Body of pancreas (tissue), 4 donors: ENCODE results near the gene EHD3. TPM values are rescaled to one million over a fixed set of nuclear protein-coding genes. Genes with fewer than 3 reads are reported as not detected.
A peak's percentile ranks its signal among the peaks of the same experiment; 100 is the strongest.

Source experiments
- ATAC-seq: fragments of 150-250 bp; one replicate; pipeline ENCODE4 v1.9.1; 2016
- DNase-seq, 4 donors: peaks; one replicate each; pipeline ENCODE4 v3.0.0-alpha.2; 2019
- H3K27ac ChIP-seq, 4 donors: fragments of 200-600 bp; sonication (generic); 1 replicate in 3 of 4; 2 replicates in 1 of 4; pipeline versions ENCODE4 v1.5.1 to v1.6.1; 2016 to 2019; ENCODE audit warnings: mild to moderate bottlenecking in 1 of 4, mixed read lengths in 1 of 4, moderate library complexity in 1 of 4
- H3K27me3 ChIP-seq, 2 donors: fragments of 200-600 bp; sonication (generic); one replicate each; pipeline ENCODE4 v1.6.0; 2016; ENCODE audit warnings: mild to moderate bottlenecking in 1 of 2
- H3K36me3 ChIP-seq, 2 donors: fragments of 200-600 bp; sonication (generic); replicated peaks in 1 of 2; 2 replicates each; pipeline ENCODE4 v1.5.1; 2016; ENCODE audit warnings: low read depth in 2 of 2; ENCODE audit not compliant: insufficient read depth in 1 of 2
- H3K4me1 ChIP-seq: fragments of 200-600 bp; sonication (generic); one replicate; pipeline ENCODE4 v1.6.0; 2016
- H3K4me3 ChIP-seq, 2 donors: fragments of 200-600 bp; sonication (generic); 1 replicate in 1 of 2; 2 replicates in 1 of 2; pipeline ENCODE4 v1.5.1; 2016 to 2019
- H3K9me3 ChIP-seq, 3 donors: fragments of 200-600 bp; sonication (generic); 1 replicate in 2 of 3; 2 replicates in 1 of 3; pipeline ENCODE4 v1.5.1; 2016
- CTCF ChIP-seq, 7 experiments: fragments of 450-650 bp in 4 of 7; fragments of 200-600 bp in 3 of 7; sonication (generic) in 3 of 7; IDR thresholded peaks; one replicate each; pipeline ENCODE4 v1.5.1; 2016 to 2019; ENCODE audit warnings: antibody characterized with exemption in 7 of 7
- POLR2A ChIP-seq, 3 donors: fragments of 450-650 bp; IDR thresholded peaks; one replicate each; pipeline ENCODE4 v1.6.1; 2016; ENCODE audit warnings: antibody characterized with exemption in 3 of 3, mild to moderate bottlenecking in 2 of 3
- WGBS, 2 donors: methylation state at CpG; one replicate each; pipeline ENCODE4 v1.1.5; 2017; 5-methylcytosine and 5-hydroxymethylcytosine counted together
- intact Hi-C: fragments of 100-400 bp; cut with DNase I; formaldehyde crosslinking; loops from one replicate; pipeline ENCODE4 v1.15.1; 2023
- small RNA-seq: library from RNA; depleted of rRNA; stranded (forward); fragments of <200 nt; gene quantifications from one replicate; pipeline ENCODE3, GENCODE V24; 2016
- total RNA-seq, 2 donors: library from RNA; depleted of rRNA; stranded (reverse); fragments of >200 nt; gene quantifications; one replicate each; pipeline ENCODE4 v1.1.0, GENCODE V29; 2016

The EHD3 gene
- total RNA-seq, 2 donors from 2014 or later, result 0.99 to 2.3 TPM

- peak overlapping the region in 1 of 4 donors; percentile 57 for H3K27ac ChIP-seq
- H3K4me1 ChIP-seq, result no peaks in the 10 kb centered on the region
- TF ChIP-seq POLR2A (IDR thresholded peaks at IDR 0.05) (no peak), CTCF (IDR thresholded peaks at IDR 0.05) (no peak)
- intact Hi-C loops, result no loop called here
- no peaks in the 10 kb centered on the region for H3K36me3 ChIP-seq
- no peak overlapping the region for H3K4me3 ChIP-seq
- ATAC-seq (no peak), DNase-seq (peak in 1 of 4 donors; percentile 38)
- H3K9me3 ChIP-seq, result no peaks in the 10 kb centered on the region
- no peaks in the 10 kb centered on the region for H3K27me3 ChIP-seq
- 65 to 82% methylated on average over 11 of the region's 11 CpGs for WGBS, 2 donors
These were observed 84.7 kb downstream of the EHD3 start for GRCh38 chr2:31318361-31319336.

Small RNA genes within 50 kb of the gene (small RNA-seq; reads per million reads assigned to genes)
- not detected for gene RNA5SP90

Other genes starting within 250 kb of the EHD3 start
- gene GALNT14, start 95.7 kb upstream of the EHD3 start, total RNA-seq, result 1 to 10 TPM; 2.6 to 6.7 TPM
- gene CAPN14, start 16.6 kb upstream of the EHD3 start, total RNA-seq, result not detected
- gene XDH, start 180.6 kb downstream of the EHD3 start, total RNA-seq, result 1 to 10 TPM in 1 of 2 donors, under 1 TPM in 1; 0.78 to 4.9 TPM